Activated gamma-delta T cell treated with Interleukin-2 at 50 U/mL for 16 hours (primary cell): Measurements from ENCODE around the gene ALDH16A1.

Source experiments
- DNase-seq: peaks from one replicate; pipeline ENCODE4 v3.0.0-alpha.2; 2020

Gene ALDH16A1

DNA sequence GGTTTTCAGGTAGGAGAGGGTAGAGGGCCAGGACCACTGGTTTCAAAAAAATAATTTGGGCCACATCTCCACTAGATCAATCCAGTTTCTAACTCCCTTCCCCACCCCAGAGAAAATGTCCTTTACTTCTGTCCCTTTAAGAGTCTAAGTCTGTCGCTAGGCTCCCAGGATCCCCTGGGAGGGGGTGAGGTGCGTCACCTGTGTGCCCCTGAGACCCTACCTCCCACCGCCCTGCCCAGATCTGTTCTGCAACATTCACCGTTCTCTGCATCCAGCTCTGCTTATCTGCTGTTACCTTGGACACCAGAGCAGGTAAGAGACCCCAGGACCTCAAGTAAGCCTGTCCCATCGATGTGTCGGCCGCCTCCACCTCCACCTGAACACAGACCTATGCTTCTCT is 27.8 kb upstream of the ALDH16A1 start, which contains the start of gene GFY:
TSS of gene GFY (plus strand) at position 211 of the 400 bp plus-strand sequence. CDS start 1,043 bp downstream, outside the sequence.
- no peak for DNase-seq

DNA sequence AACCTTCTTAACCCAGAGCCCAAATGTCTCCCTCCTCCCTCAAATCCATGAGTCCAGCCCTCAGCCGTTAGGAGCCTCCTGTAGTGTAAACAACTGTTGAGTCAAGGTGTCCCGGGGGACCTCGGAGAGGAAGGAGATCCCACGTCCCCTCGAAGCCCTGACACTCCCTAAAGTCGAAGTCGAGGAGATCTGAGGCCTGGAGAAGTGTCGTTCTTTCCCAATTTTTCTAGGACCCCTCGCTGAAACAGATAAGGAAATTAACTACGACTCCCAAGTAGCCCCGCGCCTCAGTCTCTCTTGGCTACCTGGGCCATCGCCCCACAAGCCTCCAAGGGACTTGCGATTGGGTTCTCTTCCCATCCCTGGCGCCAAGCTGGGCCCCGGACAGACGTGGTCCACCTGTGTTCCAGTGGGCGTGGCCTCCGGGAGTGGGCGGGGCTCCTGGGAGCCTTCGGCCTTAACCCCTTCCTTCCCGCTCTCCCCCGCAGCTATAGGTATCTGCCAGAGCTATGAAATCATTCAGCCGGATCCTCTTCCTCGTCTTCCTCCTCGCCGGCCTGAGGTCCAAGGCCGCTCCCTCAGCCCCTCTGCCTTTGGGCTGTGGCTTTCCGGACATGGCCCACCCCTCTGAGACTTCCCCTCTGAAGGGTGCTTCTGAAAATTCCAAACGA is 27.0 kb upstream of the ALDH16A1 start:
- no peak for DNase-seq

DNA sequence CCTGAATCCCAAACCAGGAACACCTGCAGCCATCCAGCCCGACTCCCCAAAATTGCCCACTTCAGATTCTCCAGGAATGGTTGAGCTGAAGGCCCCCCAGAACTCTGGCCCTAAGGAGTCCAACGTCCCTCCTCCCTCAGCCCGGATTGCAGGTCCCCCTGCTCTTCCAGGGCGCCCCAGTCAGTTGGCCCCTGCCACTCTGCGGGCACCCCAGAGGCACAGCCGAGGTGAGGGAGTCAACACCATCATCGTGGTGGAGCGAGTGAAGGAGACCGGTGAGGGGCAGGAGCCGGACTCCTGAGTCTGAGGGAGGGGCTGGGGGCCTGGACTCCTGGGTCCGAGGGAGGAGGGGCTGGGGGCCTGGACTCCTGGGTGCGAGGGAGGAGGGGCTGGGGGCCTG is 25.7 kb upstream of the ALDH16A1 start:
- no peak for DNase-seq

DNA sequence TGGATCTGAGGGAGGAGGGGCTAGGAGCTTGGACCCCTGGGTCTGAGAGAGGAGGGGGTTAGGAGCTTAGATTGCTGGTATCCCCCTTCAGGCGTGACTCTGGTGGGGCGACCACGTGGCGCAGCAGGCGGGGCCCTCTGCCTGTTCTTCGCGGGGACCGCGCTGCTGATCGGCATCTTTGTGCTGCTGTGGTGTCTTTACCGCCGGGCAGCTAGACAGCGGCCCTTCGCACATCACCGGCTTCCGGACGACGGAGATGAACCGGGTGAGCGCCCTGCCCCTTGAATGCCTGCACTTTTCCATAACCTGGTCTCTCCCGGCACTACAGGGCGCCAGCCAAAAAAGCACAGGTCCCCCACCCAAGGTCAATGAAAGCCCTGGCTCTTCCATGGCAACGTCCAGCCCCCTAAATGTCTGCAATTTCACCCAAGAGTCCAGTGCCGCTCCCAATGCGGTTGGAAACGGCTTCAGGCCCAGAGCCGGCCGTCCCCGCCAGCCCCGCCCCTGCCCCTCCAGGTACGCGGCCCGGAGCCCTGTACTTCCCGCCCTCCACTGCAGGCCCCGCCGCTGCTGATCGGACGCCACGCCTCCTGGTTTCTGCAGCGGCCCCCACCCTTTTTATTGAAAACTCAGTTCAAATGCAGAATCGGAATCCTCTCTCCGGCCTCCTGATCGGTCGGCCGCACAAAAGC is 25.0 kb upstream of the ALDH16A1 start:
- peak; percentile 21 for DNase-seq

DNA sequence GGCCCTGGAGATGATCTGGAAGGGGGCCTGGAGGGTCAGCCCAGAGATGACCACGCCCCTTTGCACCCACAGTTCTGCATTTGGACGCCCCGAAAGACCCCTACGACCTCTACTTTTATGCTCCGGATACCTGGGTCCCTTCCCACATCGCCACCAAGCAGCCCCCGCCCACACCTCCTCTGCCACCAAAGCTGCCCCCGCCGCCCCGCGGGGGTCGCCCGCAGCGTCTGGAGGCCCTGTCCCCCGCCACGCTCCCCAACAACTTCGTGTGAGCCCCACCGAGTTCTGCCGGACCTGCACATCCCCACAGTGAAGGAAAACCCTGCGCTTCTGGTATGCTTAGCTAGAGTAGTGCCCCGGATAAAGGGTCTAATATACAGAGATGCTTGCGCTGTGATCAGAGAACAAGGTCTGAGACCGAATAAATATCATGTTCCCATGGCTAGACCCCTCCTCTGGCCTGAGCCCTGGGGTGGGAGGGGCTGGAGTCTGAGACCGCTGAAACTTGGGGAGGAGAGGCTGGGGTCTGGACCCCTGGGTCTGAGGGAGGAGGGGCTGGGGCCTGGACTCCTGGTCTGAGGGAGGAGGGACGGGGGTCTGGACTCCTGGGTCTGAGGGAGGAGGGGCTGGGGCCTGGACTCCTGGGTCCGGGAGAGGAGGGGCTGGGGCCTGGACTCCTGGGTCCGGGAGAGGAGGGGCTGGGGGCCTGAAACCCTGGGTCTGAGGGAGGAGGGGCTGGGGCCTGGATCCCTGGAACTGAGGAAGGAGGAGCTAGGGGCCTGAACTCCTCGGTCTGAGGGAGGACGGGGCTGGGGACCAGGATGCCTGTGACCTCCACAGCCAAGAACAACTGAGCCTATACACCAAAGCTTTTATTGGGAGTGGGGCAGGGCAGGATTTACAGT is 24.2 kb upstream of the ALDH16A1 start:
- DNase-seq = no peak

DNA sequence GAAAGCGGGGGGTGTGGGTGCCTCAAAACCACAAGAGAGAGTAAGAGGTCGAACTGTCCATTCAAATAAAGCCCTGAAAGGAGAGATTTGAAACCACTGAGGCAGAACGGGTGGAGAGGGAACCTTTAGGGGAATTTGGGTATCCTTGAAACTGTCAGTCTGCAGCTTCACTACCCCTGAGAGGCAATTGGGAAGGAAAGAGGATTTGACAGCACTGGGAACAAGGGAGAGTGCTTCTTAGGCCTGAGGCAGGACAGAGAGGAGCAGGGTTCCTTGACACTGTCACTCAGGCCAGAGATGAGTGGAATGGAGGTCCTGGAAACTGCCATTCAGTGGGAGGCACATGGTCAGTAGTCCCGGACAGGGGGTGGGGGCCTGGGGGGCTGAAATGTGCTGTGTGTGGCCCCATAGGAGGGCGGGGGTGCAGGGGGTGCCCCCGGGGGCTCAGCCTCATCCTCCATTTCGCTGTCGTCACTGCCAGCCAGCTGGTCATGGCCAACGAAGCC is 22.8 kb upstream of the ALDH16A1 start:
- no peak for DNase-seq

DNA sequence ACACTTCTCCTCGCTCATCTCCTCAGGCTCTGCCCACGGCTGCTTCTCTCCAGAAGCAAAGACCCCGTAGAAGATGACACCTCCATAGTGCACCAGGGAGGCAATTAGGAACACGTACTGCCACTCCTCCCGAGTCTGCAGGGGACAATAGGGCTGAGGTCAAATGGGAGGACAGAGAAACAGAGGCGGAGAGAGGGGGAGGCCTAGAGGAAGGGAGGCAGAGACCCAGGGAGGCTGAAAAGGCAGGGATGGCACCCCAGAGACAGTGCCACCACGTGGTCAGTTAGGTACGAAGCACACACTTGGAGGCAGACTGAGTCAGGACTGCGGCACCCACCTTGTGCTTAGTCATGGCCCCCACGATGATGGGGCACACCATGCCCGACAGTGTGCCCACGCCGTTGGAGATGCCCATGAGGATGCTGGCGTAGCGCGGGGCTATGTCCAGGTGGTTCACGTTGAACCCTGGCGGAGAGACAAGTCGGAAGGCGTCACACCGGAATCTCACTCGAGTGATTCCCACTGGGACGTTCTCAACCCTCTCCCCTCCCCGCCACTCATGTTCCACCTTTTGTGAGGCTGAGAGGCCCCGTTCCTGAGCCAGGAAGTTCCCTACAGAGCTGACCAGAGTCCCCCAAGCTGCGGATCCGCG is 22.2 kb upstream of the ALDH16A1 start:
- no peak for DNase-seq

DNA sequence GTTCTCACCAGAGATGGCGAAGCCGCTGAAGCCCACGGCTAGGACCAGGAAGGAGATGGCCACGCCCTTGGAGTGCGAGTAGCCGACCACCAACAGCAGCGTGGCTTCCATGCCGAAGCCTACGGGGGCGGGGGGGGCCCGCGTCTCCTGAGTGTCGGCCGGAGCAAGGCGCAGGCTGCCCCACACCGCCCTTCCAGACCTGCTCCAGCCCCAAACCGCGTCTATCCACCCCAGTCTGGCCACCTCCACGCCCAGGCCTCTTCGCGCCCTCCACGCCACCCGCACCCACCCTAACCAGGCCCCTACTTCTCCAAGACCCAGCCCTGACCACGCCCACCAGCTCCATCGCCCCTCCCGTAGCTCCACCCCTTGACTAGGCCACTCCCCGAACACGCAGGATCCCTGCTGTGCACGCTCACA is 21.7 kb upstream of the ALDH16A1 start:
- no peak for DNase-seq

DNA sequence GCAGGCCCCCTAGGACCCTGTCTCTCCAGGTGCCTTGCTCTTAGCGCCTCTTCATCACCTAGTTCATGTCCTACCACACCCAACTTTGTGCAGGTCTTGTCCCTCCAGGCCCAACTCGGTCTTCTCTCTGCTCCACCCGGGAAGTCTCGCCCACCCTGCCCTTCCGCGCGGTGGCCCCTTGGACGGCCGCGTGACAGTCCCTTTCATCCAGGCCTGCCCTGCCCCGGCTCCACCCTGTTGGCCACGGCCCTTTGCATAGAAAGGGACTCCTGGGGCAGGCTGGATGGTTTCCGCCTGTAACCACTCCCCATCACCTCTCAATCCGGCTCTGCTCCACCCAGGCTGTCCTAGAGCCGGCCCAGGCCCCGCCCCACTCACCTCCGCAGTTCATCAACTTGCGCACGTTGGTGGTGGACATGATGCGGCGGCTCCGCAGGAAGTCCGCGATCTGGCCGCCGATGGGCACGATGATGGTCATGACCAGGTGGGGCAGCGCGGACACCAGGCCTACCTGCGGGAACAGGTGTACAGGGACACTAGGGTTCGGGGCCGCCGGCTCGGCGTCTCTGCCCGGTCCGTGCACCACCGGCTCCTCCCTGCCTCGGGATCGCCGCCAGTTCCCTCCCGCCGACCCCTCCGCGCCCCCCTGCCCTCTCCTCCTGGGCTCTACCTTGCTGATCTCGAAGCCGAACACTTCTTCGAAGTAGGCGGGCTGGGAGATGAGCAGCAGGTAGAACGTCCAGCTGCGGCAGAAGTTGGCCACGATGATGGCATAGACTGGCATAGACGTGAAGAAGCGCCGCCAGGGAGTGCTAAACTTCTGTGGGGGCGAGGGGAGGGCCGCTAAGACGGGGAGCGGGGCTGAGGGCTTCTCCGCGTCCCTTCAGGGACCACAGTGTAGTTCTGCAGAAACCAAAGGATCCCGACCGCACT is 20.6 kb upstream of the ALDH16A1 start:
- DNase-seq = no peak

DNA sequence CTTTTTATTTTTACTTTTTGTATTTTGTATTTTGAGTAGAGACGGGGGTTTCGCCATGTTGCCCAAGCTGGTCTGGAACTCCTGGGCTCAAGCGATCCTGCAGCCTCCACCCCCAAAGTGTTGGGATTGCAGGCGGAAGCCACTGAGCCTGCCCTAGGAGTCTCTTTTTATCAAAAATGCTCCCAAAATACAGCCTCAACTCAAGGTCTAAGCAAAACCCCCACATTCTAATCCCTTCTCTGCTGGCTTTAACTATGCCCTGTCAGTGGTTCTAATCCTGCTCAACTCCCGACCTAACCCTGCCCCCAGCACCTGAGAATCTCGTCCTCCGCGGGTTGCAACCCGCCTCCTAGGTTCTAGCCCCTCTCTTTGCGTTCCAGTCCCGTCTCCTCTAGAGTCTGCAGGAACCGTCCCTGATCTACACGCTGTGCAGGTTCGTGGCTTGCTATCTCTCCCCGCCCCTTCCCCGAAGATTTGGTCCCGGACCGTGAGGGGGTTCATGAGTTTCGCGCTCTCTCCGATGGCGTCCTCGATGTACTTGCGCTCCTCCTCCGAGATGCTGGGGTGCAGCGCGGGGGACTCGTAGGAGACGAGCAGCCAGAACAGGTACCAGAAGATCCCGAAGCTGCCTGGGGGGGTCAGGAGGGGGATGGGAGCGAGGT is 19.7 kb upstream of the ALDH16A1 start:
- DNase-seq = no peak

DNA sequence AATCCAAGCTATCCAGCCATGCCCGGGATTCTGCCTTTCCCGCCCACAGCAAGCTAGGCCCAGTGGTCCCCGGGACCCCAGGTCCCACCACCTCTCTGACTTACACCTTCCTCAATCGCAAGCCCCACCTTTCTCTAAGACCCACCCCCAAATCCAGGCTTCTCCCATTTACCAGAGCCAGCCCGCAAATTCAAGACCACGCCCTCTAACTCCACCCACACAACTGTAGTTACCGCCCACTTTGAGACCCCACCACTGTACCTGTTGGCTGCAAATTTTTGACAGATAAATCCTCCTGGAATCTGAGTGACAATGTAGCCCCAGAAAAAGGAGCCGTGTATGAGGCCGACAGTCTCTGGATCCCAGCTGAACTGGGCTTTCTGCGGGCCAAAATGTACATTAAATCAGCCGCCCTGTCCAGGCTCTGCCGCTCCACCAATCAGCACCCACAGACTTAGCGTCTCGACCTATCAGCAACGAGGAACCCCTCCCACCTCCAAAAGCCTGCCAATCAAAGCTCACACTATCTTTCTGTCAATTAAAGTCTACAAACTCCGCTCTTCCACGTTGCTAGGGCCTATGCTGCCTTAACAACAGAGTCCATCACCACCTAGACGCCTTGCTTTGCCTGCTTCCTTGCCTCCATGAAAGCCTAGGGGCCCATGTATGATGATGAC is 18.0 kb upstream of the ALDH16A1 start:
- no peak for DNase-seq

DNA sequence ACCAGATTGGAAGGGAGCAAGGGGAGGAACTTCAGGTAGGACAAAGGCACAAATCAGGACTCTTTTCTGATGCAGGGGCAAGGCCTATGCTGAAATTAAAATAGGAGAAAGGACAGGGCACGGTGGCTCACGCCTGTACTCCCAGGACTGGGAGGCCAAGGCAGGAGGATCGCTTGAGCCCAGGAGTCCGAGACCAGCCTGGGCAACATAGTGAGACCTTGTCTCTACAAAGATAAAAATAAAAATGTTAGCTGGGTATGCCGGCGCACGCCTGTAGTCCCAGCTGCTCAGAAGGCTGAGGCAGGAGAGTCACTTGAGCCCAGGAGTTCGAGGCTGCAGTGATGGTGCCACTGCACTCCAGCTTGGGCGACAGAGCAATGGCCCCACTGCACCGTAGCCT is 17.4 kb upstream of the ALDH16A1 start:
- DNase-seq = no peak

DNA sequence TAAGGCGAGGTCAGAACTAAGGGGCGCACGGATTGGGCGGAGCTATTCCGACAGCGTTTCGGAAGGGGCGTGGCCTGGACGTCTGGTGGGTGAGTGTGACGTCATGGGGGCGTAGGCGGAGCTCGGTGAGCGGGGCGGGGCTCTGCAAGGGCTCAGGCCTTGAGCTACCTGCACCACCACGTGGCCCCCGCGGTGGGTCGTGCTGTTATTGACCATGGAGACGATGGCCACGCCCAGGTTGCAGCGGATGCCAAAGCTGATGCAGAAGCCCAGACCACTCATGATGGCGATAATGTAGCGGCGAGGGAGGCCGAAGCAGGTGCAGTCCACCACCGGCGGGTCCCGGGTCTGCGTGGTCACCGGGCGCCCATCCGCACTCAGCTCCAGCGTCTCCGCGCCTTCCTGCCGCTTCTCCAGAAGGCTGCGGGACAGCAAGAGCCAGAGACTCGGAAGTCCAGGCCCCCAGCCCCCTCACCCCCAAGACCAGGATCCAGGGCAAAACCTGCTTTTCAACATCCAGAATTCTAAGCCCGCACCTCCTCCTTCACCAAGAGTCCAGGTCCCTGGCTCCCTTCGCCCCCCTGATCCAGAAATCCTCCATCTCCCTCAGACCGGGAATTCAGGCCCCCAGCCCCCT is 16.5 kb upstream of the ALDH16A1 start:
- DNase-seq = no peak

DNA sequence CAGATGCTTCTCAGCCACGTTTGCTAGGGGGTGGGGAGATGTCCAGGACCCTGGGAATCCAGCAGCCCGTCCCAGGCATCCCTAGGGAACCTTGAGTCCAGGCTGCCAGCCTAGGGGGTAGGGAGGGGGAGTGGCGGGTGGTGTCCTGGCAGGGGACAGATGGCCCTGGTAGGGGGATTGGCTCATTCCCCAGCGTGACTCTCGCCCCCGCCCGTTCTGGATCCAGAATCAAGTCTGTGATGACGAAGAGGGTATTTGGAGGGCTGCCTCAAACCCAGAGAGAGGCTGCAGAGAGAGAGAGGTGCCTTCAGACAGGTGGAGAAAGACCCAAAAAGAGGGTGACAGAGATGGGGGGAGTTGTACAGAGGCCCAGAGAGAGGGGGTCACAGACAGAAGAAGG is 15.8 kb upstream of the ALDH16A1 start:
- DNase-seq = no peak

DNA sequence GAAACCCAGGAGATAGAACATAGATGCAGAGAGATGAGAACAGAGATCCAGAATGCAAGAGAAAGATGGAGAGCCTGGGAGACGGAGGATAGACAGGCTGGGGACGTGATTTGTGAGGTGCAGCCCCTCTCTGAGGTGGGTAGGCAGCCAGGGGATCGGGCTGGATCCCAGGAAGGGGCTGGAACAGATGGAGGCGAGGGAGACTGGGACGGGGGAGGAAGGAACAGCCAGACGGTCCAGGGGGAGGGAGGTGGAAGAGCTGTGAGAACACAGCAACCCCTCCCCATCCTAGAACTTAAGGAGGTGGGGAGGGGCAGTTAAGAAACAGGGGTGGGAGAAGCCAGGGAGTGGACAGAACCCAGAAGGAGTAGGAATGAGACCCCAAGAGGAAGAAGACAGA is 14.8 kb upstream of the ALDH16A1 start:
- DNase-seq = no peak

DNA sequence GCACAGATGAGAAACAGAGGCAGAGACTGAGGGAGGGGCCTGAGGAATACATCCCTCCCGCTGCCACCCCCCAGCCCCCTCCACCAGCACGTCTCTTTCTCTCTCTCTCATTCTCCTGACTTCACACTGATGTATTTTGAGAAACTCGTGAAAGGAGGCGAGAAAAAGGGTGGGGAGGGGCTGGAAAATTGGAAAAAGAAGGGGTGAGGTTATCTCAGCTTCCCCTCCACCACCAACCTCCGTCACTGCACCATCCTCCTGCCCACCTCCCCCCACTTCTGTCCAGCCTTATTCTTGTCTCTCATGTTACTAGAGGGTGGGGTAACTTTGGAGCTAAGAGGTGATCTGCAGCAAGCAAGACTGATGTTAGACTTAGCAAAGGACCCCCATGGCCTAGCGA is 13.2 kb upstream of the ALDH16A1 start:
- DNase-seq = no peak

DNA sequence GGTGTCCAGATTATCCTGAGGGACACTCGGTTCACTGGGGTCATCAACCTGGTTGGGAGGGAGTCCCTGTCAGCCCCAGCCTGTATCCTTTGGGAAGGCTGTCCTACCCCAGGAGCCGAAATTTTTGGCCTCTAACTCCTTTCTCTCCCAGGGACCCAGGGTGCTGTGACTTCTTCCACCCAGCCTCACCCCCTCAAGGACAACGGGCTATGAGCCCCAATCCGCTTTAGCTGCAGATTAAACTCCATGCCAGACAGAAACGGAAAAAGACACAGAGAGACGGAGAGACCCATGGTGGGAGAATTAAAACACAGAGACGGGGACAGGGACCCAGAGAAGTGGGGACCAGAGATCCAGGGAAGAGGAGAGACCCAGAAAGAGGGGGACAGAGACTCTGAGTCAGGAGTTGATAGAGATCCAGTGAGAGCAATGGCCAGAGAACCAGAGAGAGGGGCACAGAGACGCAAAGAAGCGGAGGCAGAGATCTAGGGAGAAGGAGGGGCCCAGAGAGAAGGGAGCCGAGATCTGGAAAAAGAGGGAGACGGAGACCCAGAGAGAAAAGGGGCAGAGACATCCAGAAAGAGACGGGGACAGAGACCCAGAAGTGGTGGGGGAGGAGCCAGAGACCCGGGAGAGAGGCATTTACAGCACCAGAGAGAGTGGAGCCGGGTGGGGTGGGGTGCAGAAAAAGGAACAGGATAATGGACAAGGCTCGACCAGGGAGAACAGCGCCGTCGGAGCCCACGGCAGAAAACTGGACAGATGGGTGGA is 12.4 kb upstream of the ALDH16A1 start:
- DNase-seq = no peak

DNA sequence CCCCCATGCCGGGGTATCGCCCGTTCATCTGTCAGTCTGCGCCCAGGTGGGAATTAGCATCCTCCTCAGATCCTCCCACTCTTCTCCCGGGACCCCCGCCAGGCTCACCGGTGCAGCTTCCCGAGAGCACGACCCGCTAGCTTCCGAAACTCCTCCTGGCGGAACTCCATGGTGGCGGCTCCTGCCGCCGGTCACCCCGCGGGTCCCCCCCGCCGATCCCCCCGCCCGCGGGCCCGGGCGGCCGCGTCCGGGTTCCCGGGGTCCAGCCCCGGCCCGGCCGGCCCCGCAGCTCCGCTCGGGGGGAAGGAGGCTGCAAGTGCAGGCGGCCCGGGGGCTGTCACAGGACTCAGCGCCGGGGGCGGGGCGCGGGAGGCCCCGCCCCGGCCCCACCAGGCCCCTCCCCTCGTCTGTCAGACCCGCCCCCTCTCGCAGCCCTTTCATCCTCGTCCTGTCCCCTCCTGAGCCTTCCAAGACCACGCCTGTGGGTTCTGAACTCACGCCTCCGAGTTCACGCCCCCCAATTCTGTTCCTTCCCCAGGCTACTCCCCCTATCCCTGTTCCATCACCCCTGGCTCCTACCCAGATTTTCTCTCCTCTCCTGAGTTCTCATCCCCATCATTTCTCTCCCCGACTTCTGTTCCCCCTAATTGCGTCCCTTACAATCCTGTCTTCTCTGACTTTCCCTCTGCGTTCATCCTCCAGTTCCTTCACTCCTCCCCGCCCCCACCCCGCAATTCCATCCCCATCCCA is 11.6 kb upstream of the ALDH16A1 start, which contains the start of gene SLC17A7:
TSS of gene SLC17A7 (minus strand) at position 318 of the 750 bp plus-strand sequence. CDS start at position 170, 148 bp downstream.
- DNase-seq = peak; percentile 30
